ENCODE data around the gene NDUFA11. TPM values are rescaled to one million over a fixed set of nuclear protein-coding genes. Genes with fewer than 3 reads are reported as not detected.

Gene NDUFA11
- total and polyA plus RNA-seq, 8 donors, result 58.0 to 209 (median 90.2) TPM

DNA sequence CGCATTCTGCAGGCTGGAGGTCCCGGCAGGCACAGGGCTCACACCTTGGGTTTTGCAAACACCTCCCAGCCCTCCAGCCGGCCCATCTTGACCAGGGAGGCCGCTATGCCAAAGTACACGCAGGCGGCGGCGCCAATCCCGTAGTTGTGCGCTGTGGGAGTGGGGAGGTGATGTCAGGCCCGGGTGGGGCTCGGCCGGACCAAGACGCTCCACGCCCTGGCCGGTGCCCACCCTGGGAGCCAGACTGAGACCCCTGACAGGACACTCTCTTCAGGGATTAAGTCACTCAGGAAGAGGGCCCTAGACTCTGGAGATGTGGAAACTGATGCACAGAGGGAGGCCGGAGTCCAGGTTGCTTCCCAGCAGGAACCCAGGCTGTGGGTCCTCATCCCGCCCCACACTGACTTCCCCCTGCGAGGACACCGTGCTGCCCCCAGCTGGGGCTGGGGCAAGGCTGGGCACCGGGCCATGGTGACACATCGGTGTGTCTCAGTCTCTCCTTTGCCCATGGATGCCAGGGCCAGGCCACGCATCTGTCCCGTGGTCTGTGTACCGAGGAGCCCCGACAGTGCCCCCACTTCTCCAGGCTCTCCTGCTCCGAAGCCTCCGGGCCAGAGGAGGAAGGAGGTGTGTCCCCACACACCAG lies 8.8 kb downstream of the NDUFA11 start:
- no peak overlapping the region for H3K27ac ChIP-seq
- TF ChIP-seq, protein P1, sequence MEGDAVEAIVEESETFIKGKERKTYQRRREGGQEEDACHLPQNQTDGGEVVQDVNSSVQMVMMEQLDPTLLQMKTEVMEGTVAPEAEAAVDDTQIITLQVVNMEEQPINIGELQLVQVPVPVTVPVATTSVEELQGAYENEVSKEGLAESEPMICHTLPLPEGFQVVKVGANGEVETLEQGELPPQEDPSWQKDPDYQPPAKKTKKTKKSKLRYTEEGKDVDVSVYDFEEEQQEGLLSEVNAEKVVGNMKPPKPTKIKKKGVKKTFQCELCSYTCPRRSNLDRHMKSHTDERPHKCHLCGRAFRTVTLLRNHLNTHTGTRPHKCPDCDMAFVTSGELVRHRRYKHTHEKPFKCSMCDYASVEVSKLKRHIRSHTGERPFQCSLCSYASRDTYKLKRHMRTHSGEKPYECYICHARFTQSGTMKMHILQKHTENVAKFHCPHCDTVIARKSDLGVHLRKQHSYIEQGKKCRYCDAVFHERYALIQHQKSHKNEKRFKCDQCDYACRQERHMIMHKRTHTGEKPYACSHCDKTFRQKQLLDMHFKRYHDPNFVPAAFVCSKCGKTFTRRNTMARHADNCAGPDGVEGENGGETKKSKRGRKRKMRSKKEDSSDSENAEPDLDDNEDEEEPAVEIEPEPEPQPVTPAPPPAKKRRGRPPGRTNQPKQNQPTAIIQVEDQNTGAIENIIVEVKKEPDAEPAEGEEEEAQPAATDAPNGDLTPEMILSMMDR (IDR thresholded peaks at IDR 0.05), result no peak
- WGBS, 2 donors, result 87 to 88% methylated on average over 28 of the region's 28 CpGs
- H3K9me3 ChIP-seq, result no peaks in the 10 kb centered on the region
- H3K36me3 ChIP-seq, result peaks cover 0 to 16% (median 12%) of the 10 kb centered on the region in 3 donors
- ATAC-seq (no peak), FAIRE-seq (no peak), DNase-seq (peak in 1 of 6 donors; percentile 69)
- H3K4me1 ChIP-seq, result no peaks in the 10 kb centered on the region
- no peak overlapping the region for H3K4me3 ChIP-seq
- intact Hi-C loops (cut with DNase I), result loop anchor here in 2 of 3 donors (5.0 kb wide), 2 partner anchors 83 to 88 kb away; partner anchors contain the start of gene NRTN (in 1 of the 2)
- no peaks in the 10 kb centered on the region for H3K27me3 ChIP-seq

DNA sequence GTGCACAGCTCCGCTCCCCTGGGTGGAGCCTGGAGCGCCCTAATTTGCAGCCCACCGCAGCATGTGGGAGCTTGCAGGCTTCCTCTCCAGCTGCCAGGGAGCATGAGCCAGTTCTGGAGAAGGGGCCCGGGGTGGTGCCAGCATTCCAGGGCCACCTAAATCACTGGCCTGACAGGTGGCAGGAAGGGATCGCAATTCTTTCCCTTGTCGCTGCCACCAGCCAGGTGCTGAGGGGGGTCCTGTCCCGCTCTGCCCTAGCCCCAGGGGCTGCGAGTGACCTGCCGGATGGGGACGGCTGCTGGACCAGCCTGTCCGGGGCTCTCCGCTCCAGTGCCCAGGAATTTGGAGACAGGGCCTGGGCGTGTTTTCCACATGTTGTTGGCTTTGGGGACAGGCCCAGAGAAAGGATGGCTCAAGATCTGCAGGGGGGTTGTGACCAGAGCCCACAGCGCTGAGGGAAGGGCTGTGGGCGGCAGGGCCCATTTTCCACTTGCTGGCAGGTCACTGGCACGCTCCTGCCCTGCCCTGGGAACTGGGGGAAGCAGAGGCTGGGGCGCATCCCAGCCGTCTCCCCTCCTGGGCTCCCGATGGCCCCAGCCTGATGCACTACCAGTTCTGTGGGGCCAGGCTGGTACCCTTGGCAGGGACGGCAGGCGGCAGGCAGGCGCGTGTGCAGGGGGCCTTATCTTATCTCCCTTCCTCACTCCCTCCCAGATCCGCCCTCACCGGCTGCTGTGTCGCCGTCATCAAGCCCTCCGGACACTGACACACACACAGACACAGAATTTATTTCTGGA lies 9.5 kb downstream of the NDUFA11 start:
- Histone ChIP-seq H3K9me3 (no peaks in the 10 kb centered on the region), H3K4me1 (no peaks in the 10 kb centered on the region), H3K36me3 (peaks cover 0 to 16% (median 12%) of the 10 kb centered on the region in 3 donors), H3K27me3 (no peaks in the 10 kb centered on the region), H3K4me3 (no peak overlapping the region), H3K27ac (no peak overlapping the region)
- peak in 1 of 6 donors; percentile 65 for DNase-seq
- ATAC-seq, result no peak
- intact Hi-C loops (cut with DNase I), result loop anchor here in 1 of 3 donors (5.0 kb wide), 1 partner anchor 87 kb away; the partner anchor contains the start of gene NRTN
- TF ChIP-seq, protein P1 (IDR thresholded peaks at IDR 0.05), result no peak
- no peak for FAIRE-seq
- WGBS, 2 donors, result 72 to 73% methylated on average over 27 to 28 of the region's 28 CpGs

DNA sequence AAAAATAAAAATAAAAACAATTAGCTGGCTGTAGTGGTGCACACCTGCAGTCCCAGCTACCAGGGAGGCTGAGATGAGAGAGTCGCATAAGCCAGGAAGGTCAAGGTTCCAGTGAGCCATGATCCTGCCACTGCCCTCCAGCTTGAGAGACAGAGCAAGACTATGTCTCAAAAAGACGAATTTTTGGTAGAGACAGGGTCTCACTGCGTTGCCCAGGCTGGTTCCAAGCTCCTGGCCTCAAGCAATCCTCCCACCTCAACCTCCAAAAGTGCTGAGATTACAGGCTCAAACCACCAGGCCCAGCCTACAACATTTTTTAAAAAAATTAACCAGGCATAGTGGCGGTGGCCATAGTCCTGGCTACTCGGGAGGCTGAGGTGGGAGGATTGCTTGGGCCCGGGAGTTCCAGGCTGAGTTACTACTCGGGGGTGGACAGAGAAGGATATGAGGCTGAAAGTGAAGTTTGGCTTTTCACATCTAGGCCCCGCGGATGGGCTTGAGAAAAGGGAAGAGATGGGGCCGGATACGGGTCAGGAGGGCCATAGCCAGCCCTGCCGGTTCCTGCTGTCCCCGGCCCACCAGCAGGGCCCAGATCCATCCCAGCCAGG lies 10.2 kb downstream of the NDUFA11 start:
- intact Hi-C loops (cut with DNase I), result loop anchor here in 1 of 3 donors (5.0 kb wide), 1 partner anchor 86 kb away; the partner anchor contains the start of gene NRTN
- no peak overlapping the region for H3K4me3 ChIP-seq
- peaks cover 0 to 16% (median 12%) of the 10 kb centered on the region in 3 donors for H3K36me3 ChIP-seq
- H3K27me3 ChIP-seq, result no peaks in the 10 kb centered on the region
- H3K27ac ChIP-seq, result no peak overlapping the region
- TF ChIP-seq, protein P1 (IDR thresholded peaks at IDR 0.05), result no peak
- DNase-seq, result no peak
- WGBS, 2 donors, result 69 to 80% methylated on average over 13 of the region's 13 CpGs
- no peak for ATAC-seq
- H3K4me1 ChIP-seq, result no peaks in the 10 kb centered on the region
- H3K9me3 ChIP-seq, result no peaks in the 10 kb centered on the region
- FAIRE-seq, result no peak

DNA sequence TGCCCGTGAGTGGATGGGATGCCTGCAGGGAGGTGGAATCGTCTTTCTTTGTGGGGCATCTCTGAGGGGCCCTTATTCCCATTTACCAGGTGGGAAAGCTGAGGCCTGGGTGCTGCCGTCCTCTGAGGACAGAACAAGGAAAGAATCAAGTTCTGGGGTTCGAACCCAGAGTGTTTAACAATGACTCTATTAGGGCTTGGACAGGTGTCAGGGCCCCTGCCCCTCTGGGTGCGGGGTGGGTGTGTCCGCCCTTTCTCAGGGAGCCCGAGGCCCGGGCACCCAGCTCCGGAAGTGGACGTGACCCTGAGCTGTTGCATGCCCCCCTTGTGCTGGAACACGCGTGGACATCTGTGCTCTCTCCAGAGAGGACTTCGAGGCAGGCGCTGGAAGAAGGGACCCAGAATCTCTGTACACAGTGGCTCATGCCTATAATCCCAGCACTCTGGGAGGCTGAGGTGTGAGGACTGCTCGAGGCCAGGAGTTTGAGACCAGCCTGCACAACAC lies 10.8 kb downstream of the NDUFA11 start:
- intact Hi-C loops (cut with DNase I), result loop anchor here in 1 of 3 donors (5.0 kb wide), 1 partner anchor 86 kb away; the partner anchor contains the start of gene NRTN
- no peak for DNase-seq
- Histone ChIP-seq H3K27ac (no peak overlapping the region), H3K4me1 (no peaks in the 10 kb centered on the region), H3K9me3 (no peaks in the 10 kb centered on the region), H3K27me3 (no peaks in the 10 kb centered on the region), H3K4me3 (no peak overlapping the region), H3K36me3 (peaks cover 0 to 16% (median 12%) of the 10 kb centered on the region in 3 donors)
- 35 to 43% methylated on average over 15 of the region's 15 CpGs for WGBS, 2 donors
- peak in 2 of 4 donors; percentile 3 to 5 for ATAC-seq
- FAIRE-seq, result no peak
- TF ChIP-seq, protein P1 (IDR thresholded peaks at IDR 0.05), result no peak
